ENCODE measurements around the gene FHIT.

- TF ChIP-seq POLR2A (IDR thresholded peaks at IDR 0.05; ENCODE audit: low read depth, low read length) (no peak), POLR2AphosphoS5 (IDR thresholded peaks at IDR 0.05; ENCODE audit: low read depth, low read length) (no peak)
Observed at GRCh38 chr3:61226166-61226686, 25.0 kb downstream of the FHIT start.

Data from GM12892 (cell line).